ENCODE data around the gene MAGEB3. TPM values are rescaled to one million over a fixed set of nuclear protein-coding genes. Genes with fewer than 3 reads are reported as not detected.

Gene MAGEB3
- total and polyA plus RNA-seq, 10 donors, result 0.02 TPM; not detected in 9

DNA sequence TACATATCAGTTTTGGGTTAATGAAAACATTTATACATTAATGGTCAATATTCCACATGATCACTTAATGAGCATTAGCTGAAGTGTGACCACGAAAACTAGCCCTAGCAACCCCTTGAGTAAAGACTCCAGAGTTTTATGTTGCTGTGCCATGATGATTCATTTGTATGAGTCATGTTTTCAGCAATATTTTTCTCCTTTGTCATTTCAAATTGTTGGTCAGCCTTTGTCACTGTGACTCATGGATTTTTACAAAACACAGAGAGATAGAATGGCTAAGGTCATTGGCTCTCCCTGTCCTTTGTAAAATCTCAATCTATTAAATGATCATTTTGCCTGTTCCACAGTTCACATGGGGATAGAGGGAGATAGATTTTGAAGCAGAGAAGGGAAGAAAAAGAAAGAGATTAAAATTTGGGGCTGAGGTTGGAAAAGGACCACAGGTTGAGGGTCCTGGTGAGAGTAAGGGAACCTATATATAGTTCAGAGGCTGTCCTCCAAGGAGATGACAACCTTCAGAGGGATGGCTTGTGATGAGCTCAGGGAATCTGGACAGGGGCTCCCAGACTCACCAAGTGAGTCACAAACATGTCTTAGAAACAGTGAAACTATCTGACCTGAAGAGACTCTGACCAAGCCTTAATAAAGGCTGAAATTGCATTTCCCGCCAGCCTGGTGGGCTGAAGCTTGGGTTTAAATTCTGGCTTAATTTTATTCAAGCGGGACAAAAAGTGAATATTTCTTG lies 53.2 kb downstream of the MAGEB3 start:
- Histone ChIP-seq H3K27me3 (replicated peaks in 1 of 7) (no peaks in the 10 kb centered on the region), H3K4me3 (no peak overlapping the region), H3K4me1 (no peaks in the 10 kb centered on the region), H3K27ac (no peak overlapping the region), H3K9me3 (no peaks in the 10 kb centered on the region), H3K36me3 (no peaks in the 10 kb centered on the region)
- WGBS, 5 donors, result 57 to 85% (median 61%) methylated on average over 3 of the region's 3 CpGs
- TF ChIP-seq, protein P1, sequence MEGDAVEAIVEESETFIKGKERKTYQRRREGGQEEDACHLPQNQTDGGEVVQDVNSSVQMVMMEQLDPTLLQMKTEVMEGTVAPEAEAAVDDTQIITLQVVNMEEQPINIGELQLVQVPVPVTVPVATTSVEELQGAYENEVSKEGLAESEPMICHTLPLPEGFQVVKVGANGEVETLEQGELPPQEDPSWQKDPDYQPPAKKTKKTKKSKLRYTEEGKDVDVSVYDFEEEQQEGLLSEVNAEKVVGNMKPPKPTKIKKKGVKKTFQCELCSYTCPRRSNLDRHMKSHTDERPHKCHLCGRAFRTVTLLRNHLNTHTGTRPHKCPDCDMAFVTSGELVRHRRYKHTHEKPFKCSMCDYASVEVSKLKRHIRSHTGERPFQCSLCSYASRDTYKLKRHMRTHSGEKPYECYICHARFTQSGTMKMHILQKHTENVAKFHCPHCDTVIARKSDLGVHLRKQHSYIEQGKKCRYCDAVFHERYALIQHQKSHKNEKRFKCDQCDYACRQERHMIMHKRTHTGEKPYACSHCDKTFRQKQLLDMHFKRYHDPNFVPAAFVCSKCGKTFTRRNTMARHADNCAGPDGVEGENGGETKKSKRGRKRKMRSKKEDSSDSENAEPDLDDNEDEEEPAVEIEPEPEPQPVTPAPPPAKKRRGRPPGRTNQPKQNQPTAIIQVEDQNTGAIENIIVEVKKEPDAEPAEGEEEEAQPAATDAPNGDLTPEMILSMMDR (IDR thresholded peaks at IDR 0.05 in 8 of 11, conservative IDR thresholded peaks at IDR 0.05 in 3 of 11), result no peak
- no peak for TF ChIP-seq POLR2A (IDR thresholded peaks at IDR 0.05)
- TF ChIP-seq POLR2AphosphoS5 (IDR thresholded peaks at IDR 0.05), result no peak
- no peak for DNase-seq
- intact Hi-C loops (cut with DNase I; ENCODE audit: low total_unique reads), result no loop called here

Other genes with a start within 250 kb of the MAGEB3 start
- gene MAGEB2, start 15.1 kb upstream of the MAGEB3 start, total RNA-seq, result not detected
- gene MAGEB2, start 15.1 kb upstream of the MAGEB3 start, polyA plus RNA-seq, result not detected
- not detected for gene MAGEB4, start 11.3 kb downstream of the MAGEB3 start, total RNA-seq
- not detected for gene MAGEB4, start 11.3 kb downstream of the MAGEB3 start, polyA plus RNA-seq
- gene MAGEB1, start 16.5 kb downstream of the MAGEB3 start, total RNA-seq, result not detected
- gene MAGEB1, start 16.5 kb downstream of the MAGEB3 start, polyA plus RNA-seq, result not detected
- not detected for gene NR0B1, start 78.7 kb downstream of the MAGEB3 start, total RNA-seq
- not detected for gene NR0B1, start 78.7 kb downstream of the MAGEB3 start, polyA plus RNA-seq